Motor neuron (in vitro differentiated cells): ENCODE measurements around the gene MAGED2. TPM values are rescaled to one million over a fixed set of nuclear protein-coding genes. Genes with fewer than 3 reads are reported as not detected.
A peak's percentile ranks its signal among the peaks of the same experiment; 100 is the strongest.
"Not testable (repeated sequence)": the region's sequence is repeated elsewhere in the genome, so short reads cannot be mapped to it uniquely, and the experiment has no call there.

Experiments used
- ATAC-seq, 8 experiments: fragments of 200-7000 bp; cut with Tn5 transposase; replicated peaks in 6 of 8; 2 replicates each; pipeline ENCODE4 v1.8.0; 2021; ENCODE audit warnings: mild to moderate bottlenecking in 8 of 8, moderate library complexity in 8 of 8
- H3K27ac ChIP-seq, 2 donors: fragments of 250-450 bp; sonication (Bioruptor Pico); 2 replicates each; pipeline ENCODE4 v1.9.0; 2021; ENCODE audit warnings: antibody characterized with exemption in 2 of 2, mild to moderate bottlenecking in 2 of 2, moderate library complexity in 1 of 2
- H3K4me1 ChIP-seq, 2 donors: fragments of 250-450 bp; sonication (Bioruptor Pico); replicated peaks in 1 of 2; 2 replicates each; pipeline ENCODE4 v1.6.1; 2021; ENCODE audit warnings: antibody characterized with exemption in 2 of 2, mild to moderate bottlenecking in 2 of 2, moderate library complexity in 1 of 2
- H3K4me3 ChIP-seq, 5 donors: fragments of 250-450 bp; sonication (Bioruptor Pico); 2 replicates each; pipeline ENCODE4 v1.9.0; 2021; ENCODE audit warnings: antibody characterized with exemption in 5 of 5, mild to moderate bottlenecking in 5 of 5, moderate library complexity in 4 of 5
- WGBS, 10 experiments: fragments of 450-650 bp; shearing (Covaris generic); methylation state at CpG; one replicate each; pipeline ENCODE4 v1.0.0; 2022; 5-methylcytosine and 5-hydroxymethylcytosine counted together
- in situ Hi-C, 9 experiments: fragments of 400-800 bp; cut with MboI; loops; one replicate each; pipeline ENCODE4 v1.15.0; 2021; ENCODE audit warnings: low sequenced_read_pairs in 9 of 9, low pct_unique_long_range_greater_than_20kb in 2 of 9; ENCODE audit not compliant: unreplicated experiment in 9 of 9
- total RNA-seq, 8 experiments: library from RNA; unstranded; fragments of 300-600 nt; gene quantifications; 2 replicates each; pipeline versions ENCODE4 v1.2.3 to v1.2.4, GENCODE V29; 2022

MAGED2 gene
- 100 to 1,000 TPM; 119 to 407 (median 218) TPM for total RNA-seq

- peak within 1 kb of the TSS; percentile 43 to 77 (median 62) for H3K4me3 ChIP-seq
- peak; percentile 7 to 36 (median 24) for ATAC-seq
- in situ Hi-C loops, result no loop called here
- H3K4me1 ChIP-seq, result peaks cover 5 to 9% of the 10 kb centered on the region in 2 donors
- WGBS, 10 experiments, result 67% methylated on average over 1 of the region's 17 CpGs; no CpG with 5 or more reads in 9 of the 10 experiments
- H3K27ac ChIP-seq, result peak within 1 kb of the TSS; percentile 83 to 89
These were observed at the start of gene MAGED2 for GRCh38 chrX:54807524-54808108. Gene MAGED2, plus strand, starts transcription at chrX:54807745. Its CDS starts 1,587 bp downstream, at chrX:54809332.

- Histone ChIP-seq H3K27ac (no peak overlapping the region), H3K4me3 (no peak overlapping the region), H3K4me1 (no peaks in the 10 kb centered on the region)
- ATAC-seq, result no peak
- in situ Hi-C loops, result no loop called here
- WGBS, 10 experiments, result 40 to 67% methylated on average over 1 to 3 of the region's 21 CpGs; no CpG with 5 or more reads in 8 of the 10 experiments
These were observed 49.2 kb upstream of the MAGED2 start for GRCh38 chrX:54758114-54759055.

- peak; percentile 97 to 99 (median 98) for ATAC-seq
- 0% methylated on average over 1 of the region's 2 CpGs; no CpG with 5 or more reads in 8 of the 10 experiments for WGBS, 10 experiments
- Histone ChIP-seq H3K27ac (peak overlapping the region; percentile 88 to 89), H3K4me1 (peaks cover 17 to 19% of the 10 kb centered on the region in 2 donors)
- H3K4me3 ChIP-seq, result not testable (repeated sequence)
- in situ Hi-C loops, result loop anchor here in 1 of 9 experiments (25.0 kb wide), 1 partner anchor 137 kb away; no protein-coding TSS in a partner anchor
These were observed 33.0 kb upstream of the MAGED2 start for GRCh38 chrX:54774391-54775094.

- no peak overlapping the region for H3K27ac ChIP-seq
- in situ Hi-C loops, result loop anchor here in 1 of 9 experiments (25.0 kb wide), 1 partner anchor 139 kb away; no protein-coding TSS in a partner anchor
- H3K4me3 ChIP-seq, result no peak overlapping the region
- ATAC-seq, result no peak
- 32% methylated on average over 3 of the region's 6 CpGs; no CpG with 5 or more reads in 9 of the 10 experiments for WGBS, 10 experiments
- peaks cover 17 to 19% of the 10 kb centered on the region in 2 donors for H3K4me1 ChIP-seq
These were observed 31.5 kb upstream of the MAGED2 start for GRCh38 chrX:54776061-54776460.

GRCh38 chrX:54776987-54777672 lies 30.4 kb upstream of the MAGED2 start:
- in situ Hi-C loops, result loop anchor here in 1 of 9 experiments (25.0 kb wide), 1 partner anchor 140 kb away; no protein-coding TSS in a partner anchor
- H3K27ac ChIP-seq, result no peak overlapping the region
- 50 to 67% methylated on average over 1 to 2 of the region's 6 CpGs; no CpG with 5 or more reads in 8 of the 10 experiments for WGBS, 10 experiments
- H3K4me3 ChIP-seq, result no peak overlapping the region
- no peak for ATAC-seq
- peaks cover 17 to 19% of the 10 kb centered on the region in 2 donors for H3K4me1 ChIP-seq

- Histone ChIP-seq H3K4me1 (no peaks in the 10 kb centered on the region), H3K4me3 (no peak overlapping the region), H3K27ac (no peak overlapping the region)
- peak in 2 of 8 experiments; percentile 53 for ATAC-seq
- WGBS, 10 experiments, result 0 to 33% methylated on average over 1 of the region's 4 CpGs; no CpG with 5 or more reads in 8 of the 10 experiments
- in situ Hi-C loops, result loop anchor here in 1 of 9 experiments (25.0 kb wide), 1 partner anchor 149 kb away; no protein-coding TSS in a partner anchor
These were observed 21.6 kb upstream of the MAGED2 start for GRCh38 chrX:54785901-54786300.

- WGBS, 10 experiments, result 40% methylated on average over 1 of the region's 2 CpGs; no CpG with 5 or more reads in 9 of the 10 experiments
- Histone ChIP-seq H3K4me1 (no peaks in the 10 kb centered on the region), H3K4me3 (no peak overlapping the region), H3K27ac (no peak overlapping the region)
- in situ Hi-C loops, result loop anchor here in 1 of 9 experiments (25.0 kb wide), 1 partner anchor 150 kb away; no protein-coding TSS in a partner anchor
- peak in 4 of 8 experiments; percentile 24 to 67 (median 34) for ATAC-seq
These were observed 20.6 kb upstream of the MAGED2 start for GRCh38 chrX:54786967-54787366.

GRCh38 chrX:54788446-54788845 lies 19.1 kb upstream of the MAGED2 start:
- in situ Hi-C loops, result loop anchor here in 1 of 9 experiments (25.0 kb wide), 1 partner anchor 151 kb away; no protein-coding TSS in a partner anchor
- ATAC-seq, result no peak
- H3K4me1 ChIP-seq, result no peaks in the 10 kb centered on the region
- no peak overlapping the region for H3K27ac ChIP-seq
- no CpG with 5 or more reads among the region's 9 CpGs for WGBS, 10 experiments
- H3K4me3 ChIP-seq, result no peak overlapping the region

- not testable (repeated sequence) for ATAC-seq, H3K4me3 ChIP-seq, H3K4me1 ChIP-seq, H3K27ac ChIP-seq
- in situ Hi-C loops, result loop anchor here in 1 of 9 experiments (25.0 kb wide), 1 partner anchor 152 kb away; no protein-coding TSS in a partner anchor
- WGBS, 10 experiments, result no CpG with 5 or more reads among the region's 5 CpGs
These were observed 18.1 kb upstream of the MAGED2 start for GRCh38 chrX:54789405-54789804.

- Histone ChIP-seq H3K27ac (no peak overlapping the region), H3K4me1 (no peaks in the 10 kb centered on the region), H3K4me3 (no peak overlapping the region)
- no peak for ATAC-seq
- WGBS, 10 experiments, result no CpG with 5 or more reads among the region's 1 CpG
- in situ Hi-C loops, result loop anchor here in 1 of 9 experiments (25.0 kb wide), 1 partner anchor 157 kb away; no protein-coding TSS in a partner anchor
These were observed 13.5 kb upstream of the MAGED2 start for GRCh38 chrX:54794028-54794427.

- no peak for ATAC-seq
- in situ Hi-C loops, result loop anchor here in 1 of 9 experiments (25.0 kb wide), 1 partner anchor 157 kb away; no protein-coding TSS in a partner anchor
- H3K4me3 ChIP-seq, result no peak overlapping the region
- H3K4me1 ChIP-seq, result no peaks in the 10 kb centered on the region
- H3K27ac ChIP-seq, result no peak overlapping the region
- WGBS, 10 experiments, result 13 to 80% (median 38%) methylated on average over 1 to 3 of the region's 4 CpGs; no CpG with 5 or more reads in 7 of the 10 experiments
These were observed 12.8 kb upstream of the MAGED2 start for GRCh38 chrX:54794795-54795194.

GRCh38 chrX:54798137-54798536 lies 9.4 kb upstream of the MAGED2 start, which contains the start of gene ITIH6:
Gene ITIH6, minus strand, starts transcription at chrX:54798255. Its CDS starts 45 bp downstream, at chrX:54798210.
- Histone ChIP-seq H3K4me3 (no peak within 1 kb of the TSS), H3K4me1 (no peaks in the 10 kb centered on the region), H3K27ac (no peak within 1 kb of the TSS)
- in situ Hi-C loops, result loop anchor here in 1 of 9 experiments (25.0 kb wide), 1 partner anchor 161 kb away; no protein-coding TSS in a partner anchor
- ATAC-seq, result peak in 2 of 8 experiments; percentile 25 to 80
- 33% methylated on average over 1 of the region's 2 CpGs; no CpG with 5 or more reads in 9 of the 10 experiments for WGBS, 10 experiments
